Frontal cortex (tissue), 4 donors: ENCODE measurements around the gene NELFB. TPM values are rescaled to one million over a fixed set of nuclear protein-coding genes. Genes with fewer than 3 reads are reported as not detected.
A peak's percentile ranks its signal among the peaks of the same experiment; 100 is the strongest.

ENCODE experiments used
- DNase-seq, 2 donors: peaks; one replicate each; pipeline ENCODE4 v3.0.0; 2012; ENCODE audit warnings: low spot score in 2 of 2
- FAIRE-seq: peaks from 2 replicates; lab custom pipeline; 2012; peaks lifted over from hg19 to GRCh38; lab: Jason Lieb, UNC
- total RNA-seq: library from RNA; depleted of rRNA; stranded (reverse); fragments of >200 nt; gene quantifications from one replicate; pipeline ENCODE4 v1.2.3, GENCODE V29; 2014
- donor health status: control.
- donor health status: control.
- donor health status: control.

The NELFB gene
- total RNA-seq, 1 donor from 2014 or later, result 36.7 TPM

DNA sequence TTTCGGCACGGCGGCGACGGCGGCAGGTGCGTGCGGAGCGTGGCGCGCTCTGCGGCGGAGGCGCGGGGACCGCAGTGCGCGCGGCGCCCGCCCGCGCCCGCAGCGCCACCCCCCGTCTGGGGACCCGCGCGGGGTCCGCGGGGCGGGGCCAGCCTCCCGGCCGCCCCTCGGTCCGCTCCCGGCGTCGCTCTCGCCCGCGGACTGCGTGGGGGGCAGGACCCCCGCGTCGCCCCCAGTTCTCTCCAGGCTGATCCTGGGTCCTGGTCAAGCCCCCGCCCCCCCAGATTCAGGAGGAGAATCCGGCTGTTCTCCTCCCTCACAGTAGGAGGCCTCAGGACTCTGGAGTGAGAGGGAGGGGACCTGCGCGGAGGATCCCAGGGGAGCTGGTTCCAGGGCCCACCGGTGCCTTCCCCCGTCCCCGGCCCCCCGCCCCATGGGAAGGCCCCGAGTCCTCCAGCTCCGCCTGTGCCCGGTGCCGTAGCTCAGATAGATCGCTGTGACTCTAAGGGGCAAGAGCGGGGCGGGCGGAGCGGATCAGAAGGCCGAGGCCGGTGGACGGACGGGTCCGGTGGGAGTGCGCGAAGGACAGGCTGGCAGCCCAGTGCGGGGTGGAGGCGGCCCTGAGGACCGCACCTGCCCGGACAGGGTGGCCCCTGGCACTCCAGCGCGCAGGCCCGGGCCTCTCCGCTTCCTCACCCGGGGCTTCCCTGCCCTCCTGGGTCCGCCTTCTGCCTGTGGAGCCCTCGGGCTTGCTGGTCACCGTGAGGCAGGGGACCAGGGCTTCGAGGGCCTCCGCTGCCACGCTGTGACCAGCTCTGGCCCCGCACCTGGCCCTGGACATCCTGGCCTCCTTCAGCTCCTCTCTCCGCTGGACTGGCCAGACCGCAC is 32.7 kb upstream of the NELFB start, which contains the start of gene RNF208:
Gene RNF208, minus strand, starts transcription at position 51 of the 888 bp plus-strand sequence. CDS start 1,028 bp downstream, outside the sequence.
- FAIRE-seq (no peak), DNase-seq (peak in 1 of 2 donors; percentile 67)

DNA sequence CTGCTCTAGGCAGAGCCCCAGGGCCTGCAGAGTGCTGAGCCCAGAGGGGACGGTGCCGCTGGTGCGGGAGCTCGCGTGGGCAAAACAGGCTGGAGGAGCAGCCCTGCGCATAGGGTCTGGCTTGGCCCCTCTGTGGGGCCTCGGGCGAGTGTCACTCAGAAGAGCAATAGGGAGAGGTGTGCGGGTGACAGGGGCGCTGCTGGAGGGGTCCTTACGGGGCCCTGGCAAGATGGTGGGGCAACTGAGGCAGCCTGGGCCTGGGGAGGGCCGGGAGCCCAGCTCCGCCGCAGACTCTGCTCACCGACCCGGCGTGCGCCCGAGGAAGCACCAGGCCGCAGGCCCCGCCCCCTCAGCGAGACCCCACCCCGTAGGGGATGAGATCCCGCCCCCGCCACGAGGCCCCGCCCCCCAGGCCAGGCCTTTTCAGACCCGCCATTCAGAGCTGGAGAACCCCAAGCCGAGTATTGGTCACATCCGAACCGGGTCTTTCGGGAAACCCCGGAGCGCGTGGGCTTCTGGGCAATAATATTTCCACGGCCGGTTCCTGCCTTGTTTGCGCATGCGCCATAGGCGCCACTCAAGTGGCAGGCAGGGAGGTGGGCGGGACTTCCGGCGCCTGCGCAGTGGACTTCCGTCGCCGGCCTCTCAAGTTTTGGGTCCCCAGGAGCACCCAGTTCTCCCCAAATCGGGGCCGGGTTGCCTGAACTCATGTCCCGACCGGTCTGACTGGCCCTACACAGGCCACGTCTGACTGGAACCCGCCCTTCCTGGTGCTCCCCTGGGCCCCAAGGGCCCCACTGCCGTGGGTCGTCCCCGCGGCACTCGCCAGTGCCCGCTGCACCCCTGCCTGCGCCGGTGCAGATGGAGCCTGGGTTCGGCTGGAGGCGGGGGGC is 31.8 kb upstream of the NELFB start:
- FAIRE-seq, result peak; percentile 23
- peak; percentile 99 to 100 for DNase-seq

DNA sequence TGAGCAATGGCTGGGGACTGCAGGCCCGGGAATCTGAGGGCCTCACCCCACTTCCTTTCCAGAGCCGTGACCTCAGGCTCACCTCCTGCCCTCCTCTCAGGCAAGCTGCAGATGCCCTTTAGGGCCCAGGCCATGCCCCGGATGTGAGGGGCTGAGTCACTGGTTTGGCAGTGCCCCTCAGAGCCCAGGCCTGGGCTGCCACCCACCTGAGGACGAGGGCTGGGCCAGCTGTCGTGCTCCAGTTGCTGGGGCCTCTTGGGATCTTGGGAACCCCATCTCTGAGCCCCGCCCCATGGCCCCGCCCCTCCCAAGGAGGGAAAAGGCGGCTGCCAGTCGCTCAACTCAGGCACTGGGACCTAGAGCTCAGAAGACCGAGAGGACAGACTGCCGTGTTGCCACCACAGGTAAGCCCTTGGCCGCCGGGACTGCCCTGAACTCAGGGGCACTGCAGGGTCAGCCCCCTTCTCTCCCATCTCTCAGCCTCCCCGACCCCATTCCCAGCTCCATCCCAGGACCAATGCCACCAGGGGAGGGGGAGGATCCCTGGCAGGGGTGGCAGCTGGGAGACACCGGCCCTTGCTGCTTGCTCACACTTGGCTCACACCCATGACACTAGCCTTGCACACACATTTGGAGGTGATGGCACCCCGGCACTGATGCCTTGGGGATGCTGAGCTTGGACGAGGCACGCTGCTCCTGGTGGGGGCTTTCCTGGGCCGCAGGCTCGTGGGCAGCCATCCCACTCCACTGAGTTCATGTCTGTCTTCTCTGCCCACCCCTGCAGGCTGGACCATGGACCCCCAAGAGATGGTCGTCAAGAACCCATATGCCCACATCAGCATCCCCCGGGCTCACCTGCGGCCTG is 30.1 kb upstream of the NELFB start, which contains the start of gene CYSRT1:
Gene CYSRT1, plus strand, starts transcription at position 345 of the 865 bp plus-strand sequence. Its CDS starts 448 bp downstream, at position 793.
- DNase-seq (no peak), FAIRE-seq (no peak)

DNA sequence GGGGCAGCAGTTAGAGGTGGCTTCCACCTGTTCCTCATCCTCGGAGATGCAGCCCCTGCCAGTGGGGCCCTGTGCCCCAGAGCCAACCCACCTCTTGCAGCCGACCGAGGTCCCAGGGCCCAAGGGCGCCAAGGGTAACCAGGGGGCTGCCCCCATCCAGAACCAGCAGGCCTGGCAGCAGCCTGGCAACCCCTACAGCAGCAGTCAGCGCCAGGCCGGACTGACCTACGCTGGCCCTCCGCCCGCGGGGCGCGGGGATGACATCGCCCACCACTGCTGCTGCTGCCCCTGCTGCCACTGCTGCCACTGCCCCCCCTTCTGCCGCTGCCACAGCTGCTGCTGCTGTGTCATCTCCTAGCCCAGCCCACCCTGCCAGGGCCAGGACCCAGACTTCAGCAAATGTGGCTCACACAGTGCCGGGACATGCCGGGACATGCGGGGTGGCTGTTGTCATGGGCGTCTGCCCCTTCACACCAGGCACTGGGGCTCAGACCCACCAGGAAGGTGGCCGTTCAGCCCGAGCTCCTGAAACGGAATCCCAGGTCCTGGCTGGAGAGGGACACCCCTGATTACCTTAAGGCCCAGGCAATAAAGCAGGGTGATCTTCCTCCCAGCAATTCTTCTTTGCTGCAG is 29.3 kb upstream of the NELFB start:
- DNase-seq (no peak), FAIRE-seq (no peak)

DNA sequence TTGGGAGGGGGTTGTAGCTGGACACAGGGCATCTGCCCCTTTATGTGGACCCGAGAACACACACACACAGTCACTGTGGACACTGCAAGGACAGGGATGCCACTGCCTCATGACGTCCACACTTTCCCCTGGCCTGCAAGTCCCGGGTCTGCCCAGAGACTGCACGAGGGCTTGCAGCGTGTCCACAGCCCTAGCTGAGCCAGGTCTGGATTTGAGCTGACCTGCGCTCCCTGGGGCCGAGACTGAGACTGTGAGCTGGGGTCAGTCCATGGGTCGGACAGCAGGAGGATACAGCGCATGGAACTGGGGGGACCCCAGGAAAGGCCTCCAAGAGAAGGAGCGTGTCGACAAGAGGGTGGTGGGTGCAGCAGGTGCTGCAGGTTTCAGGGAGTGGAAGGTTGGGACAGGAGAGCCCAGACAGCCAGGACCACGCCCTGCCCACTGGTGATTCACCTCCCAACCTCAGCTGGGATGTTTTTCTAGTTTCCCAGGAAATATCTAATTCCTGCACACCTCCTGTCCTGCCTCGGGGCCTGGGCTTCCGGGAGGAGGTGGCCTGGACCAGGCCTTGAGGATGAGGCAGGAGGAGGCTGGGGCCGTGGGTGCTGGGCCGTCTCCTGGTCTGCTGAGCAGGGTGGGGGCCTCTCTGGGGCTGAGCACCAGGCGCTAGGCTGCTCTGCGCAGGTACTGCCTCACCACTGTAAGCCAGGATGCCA is 28.6 kb upstream of the NELFB start:
- no peak for FAIRE-seq
- DNase-seq, result no peak

DNA sequence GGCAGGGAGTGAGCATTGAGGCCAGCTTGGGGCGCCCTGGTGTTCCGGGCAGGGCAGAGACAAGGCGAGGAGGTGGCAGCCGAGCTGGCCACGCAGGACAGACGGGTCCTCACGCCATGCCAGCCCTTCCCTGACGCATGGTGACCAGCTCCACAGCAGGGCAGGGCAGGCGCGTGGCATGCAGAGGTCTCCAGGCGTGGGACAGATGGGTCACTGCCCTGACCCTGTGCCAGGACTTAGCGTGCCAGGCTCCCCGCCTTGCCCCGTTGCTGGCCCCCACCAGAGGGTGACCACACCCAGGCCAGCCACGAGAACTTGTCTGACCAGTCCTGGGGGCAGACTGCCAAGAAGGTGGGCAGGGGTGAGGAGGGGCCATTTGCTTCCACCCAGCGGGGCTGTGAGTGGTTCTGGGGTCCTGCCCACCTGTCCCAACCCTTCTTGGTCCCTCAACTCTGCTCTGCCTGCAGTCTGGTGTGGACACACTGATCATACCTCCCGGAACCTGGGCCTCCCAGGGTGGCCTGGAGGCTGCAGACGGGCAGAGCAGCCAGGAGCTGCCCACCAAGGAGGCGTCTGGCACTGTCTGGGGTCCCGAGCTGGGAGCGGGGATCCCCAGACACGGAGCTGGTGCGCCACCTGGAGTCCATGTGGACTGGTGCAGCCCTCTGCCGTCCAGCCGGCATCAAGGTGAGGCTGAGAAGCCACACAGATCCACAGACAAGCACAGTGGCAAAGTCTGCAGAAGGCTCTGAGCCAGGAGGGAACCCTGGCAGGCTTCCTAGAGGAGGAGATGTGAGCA is 27.9 kb upstream of the NELFB start, which contains the start of gene RNF224:
Gene RNF224, plus strand, starts transcription at position 449 of the 799 bp plus-strand sequence. CDS start 834 bp downstream, outside the sequence.
- DNase-seq (peak; percentile 81 to 85), FAIRE-seq (no peak)

DNA sequence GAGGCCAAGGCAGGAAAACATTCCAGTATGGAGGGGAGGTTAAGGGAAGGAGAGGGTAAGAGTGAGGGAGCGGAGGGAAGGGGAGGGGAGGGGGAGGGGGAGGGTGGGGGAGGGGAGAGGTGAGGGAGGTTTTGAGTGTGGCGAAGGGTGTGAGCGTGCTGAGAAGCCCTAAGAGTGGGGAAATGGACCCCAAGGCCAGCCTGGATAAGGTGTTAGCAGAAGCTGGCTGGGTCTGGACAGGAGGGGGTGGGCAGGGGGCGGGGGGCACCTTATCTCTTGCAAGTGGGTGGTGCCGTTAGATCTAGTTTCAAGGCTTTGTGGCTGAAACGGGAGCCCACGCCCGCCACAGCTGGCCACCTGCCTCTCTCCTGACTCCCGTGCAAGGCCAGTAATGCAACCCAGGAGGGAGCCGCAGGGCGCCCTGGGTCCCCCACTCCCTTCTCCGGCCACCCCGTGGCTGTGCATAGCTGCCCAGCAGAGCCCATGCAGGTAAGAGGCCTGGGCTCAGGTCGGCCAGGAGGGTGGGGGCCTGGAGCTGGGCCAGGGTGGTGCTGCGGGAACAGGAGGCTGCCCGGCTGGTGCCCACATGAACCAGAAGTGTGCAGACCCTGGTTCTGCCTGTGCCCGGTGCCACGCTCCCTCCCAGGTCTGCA is 27.1 kb upstream of the NELFB start:
- no peak for FAIRE-seq
- no peak for DNase-seq

DNA sequence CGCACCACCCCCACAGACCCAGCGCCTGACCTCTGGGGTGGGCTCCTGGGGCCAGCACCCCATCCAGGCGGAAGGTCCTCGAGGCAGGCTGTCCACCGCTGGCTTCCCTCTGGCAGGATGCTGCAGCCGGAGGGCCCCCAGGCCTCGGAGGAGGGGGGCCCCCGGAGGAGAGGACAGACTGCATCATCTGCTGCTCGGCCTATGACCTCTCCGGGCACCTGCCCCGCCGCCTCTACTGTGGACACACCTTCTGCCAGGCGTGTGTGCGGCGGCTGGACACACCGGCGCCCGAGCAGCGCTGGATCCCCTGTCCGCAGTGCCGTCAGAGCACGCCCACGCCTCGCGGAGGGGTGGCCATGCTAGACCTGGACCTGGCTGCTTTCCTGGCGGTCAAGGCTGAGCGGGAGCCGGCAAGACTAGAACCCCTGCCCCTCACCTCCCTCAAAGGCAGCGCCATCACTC is 26.6 kb upstream of the NELFB start:
- DNase-seq (no peak), FAIRE-seq (no peak)

DNA sequence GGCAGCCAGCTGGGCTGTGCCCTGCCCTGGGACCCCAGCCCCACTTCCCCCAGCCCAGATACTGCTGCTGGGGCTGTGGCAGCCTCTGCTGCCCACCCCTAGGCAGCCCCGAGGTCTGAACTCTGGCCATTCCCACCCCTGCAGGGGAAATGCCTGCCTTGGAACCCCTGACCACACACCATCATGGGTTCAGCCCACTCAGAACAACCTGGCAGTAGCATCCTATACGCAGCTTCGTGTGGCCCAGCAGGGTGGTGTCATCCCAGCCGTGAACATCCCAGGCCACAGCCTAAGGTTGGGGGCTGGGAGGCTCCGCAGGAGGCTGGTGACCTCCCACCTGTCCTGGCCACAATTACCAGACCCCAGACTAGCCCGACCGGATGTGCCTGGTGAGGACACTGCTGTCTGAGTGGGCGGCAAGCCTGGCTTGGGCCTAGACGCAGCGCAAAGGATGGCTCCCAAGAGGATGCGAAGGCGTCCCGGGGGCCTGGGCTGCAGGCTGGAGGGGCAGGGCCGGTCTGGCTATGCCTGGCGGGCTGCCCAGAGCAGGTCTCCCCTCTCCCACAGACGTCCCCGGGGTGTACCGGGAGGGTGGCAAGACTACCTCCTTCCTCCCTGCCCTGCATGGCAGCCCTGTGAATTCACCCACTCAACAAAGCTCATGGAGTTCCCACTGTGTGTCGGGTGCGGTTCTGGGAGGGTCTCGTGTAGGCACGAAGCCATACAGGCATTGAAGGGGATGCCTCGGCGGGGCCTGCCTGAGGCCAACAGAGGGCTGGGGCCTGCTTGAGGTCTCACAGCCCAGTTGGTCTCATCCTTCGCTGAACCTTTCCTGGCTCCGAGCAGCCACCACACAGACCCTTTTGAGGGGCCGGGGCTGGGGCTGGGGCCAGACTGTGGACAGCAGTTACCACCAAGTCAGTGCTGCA is 25.9 kb upstream of the NELFB start:
- FAIRE-seq, result no peak
- no peak for DNase-seq

DNA sequence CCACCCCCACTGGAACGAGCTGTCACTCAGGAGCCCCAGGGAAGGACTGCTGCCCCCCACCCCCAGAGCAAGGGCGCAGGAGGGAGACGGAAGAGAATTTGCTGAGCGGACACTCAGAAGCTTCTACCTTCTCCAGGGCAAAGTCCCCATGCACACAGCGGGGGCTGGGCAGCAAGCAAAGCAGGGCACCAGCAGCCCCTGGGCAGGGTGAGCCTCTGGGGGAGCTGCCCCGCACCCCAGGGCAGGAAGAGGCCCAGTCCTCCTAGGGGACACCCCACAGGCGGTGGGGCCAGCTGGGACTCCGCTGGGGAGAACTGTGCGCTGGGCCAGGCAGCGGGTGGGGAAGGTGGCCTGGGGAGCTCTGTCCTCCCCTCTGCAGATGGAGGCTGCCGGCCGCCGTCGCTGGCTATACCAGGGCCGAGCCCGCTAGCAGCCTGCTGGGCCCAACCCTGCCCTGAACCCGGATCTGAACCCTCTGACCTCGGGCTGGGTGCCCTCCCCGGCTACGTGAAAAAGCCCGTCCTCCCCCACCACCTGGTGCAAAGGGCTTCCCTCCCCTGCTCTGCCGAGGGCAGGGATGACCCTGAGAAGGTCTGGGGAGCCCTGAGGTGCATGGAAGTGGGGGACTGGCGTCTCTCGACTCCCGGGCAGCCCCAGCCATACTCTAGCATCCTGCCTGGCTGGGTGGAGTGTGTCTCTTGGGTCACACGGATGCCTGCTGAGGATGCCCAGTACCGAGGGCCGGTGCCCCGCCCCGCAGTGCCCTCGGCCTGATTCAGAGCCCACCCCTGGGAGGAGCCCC is 25.0 kb upstream of the NELFB start:
- no peak for DNase-seq
- FAIRE-seq, result no peak

DNA sequence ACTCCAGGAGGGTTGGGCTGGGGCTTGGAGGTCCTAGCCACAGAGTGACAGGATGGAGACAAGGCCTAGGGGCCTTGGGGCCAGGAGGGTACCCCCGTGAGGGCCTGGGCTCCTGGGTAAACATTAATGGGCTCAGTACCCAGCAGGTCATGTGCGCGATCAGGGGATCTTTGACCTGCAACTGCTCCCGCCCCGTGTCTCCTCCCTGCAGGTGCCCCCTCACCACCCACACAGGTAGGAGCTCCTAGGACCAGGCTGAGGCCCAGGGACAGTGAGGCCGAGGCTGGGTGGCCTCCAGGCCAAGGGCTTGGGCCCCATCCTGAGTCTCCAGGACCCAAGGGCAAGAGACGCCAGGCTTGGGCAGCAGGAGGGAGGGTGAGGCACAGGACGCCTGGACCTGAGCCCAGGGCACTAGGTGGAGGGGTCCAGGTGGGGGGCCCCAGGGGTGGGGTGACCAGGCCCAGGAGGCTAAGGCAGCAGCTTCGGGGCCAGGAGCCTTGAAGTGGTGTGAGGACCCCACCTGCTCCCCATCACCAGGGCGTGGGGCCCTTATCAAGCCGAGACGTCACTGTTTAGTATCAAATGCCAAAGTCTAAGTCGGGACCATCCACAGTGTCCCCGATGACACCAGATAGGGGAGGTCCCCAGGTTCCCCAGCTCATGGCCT is 24.3 kb upstream of the NELFB start, which contains the start of gene SLC34A3:
Gene SLC34A3, plus strand, starts transcription at position 197 of the 667 bp plus-strand sequence. CDS start 802 bp downstream, outside the sequence.
- DNase-seq (no peak), FAIRE-seq (no peak)

DNA sequence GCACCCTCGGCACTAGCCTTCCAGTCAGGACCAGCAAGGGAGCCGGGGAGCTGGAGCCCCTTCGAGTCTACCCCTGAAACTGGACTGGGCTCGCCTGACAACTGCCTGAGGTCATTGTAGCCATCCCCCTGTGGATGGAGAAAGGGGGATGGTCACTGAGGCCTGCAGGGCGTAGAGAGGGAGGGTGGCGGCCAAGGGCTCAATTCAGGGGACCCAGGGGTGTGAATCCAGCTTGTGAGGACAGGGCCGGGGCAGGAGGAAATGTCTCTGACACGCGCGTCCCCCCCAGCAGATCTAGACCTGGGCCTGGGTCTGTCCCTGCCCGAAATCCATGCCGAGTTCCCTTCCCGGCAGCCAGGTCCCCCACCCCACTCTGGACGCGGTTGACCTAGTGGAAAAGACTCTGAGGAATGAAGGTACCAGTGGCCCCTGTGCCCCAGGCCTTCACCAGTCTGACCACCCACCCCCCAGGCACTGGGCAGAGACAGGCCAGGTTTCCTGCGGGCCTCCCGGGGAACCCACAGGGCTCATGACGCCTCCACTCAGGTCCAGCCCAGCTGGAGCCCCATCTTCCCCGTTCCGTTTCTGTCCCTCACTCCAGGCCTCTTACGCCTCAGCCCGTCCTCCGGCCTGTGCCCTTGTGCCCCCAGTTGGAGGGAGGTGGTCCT is 23.6 kb upstream of the NELFB start:
- FAIRE-seq (no peak), DNase-seq (no peak)

DNA sequence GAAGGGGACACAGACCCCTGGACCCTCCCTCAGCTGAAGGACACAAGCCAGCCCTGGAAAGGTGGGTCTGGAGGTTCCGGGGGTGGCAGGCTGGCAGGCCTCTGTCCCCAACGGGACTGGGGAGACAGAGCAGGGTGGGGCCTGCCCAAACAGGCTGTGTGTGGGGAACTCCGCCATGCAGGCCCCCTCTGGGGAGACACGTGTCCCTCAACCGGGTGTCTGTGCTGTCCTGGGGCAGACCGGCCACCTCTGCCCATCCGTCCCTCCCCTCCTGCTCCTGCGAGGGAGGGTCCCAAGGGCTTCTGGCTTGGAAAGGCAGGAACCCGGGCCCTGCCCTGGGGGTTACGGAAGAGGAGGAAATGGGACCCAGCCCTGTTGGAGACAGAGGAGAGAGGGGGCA is 23.0 kb upstream of the NELFB start:
- DNase-seq, result no peak
- FAIRE-seq, result no peak

DNA sequence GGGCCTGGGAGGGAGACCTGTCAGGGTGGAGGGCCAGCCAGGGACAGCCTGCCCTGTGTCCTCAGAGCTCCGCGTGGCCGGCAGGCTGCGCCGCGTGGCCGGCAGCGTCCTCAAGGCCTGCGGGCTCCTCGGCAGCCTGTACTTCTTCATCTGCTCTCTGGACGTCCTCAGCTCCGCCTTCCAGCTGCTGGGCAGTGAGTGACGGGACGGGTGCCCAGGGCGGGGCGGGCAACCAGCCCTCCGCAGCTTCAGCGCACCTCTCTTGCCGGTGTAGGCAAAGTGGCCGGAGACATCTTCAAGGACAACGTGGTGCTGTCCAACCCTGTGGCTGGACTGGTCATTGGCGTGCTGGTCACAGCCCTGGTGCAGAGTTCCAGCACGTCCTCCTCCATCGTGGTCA is 22.6 kb upstream of the NELFB start:
- DNase-seq, result no peak
- no peak for FAIRE-seq
